Measurements from ENCODE around the gene MMS19. TPM values are rescaled to one million over a fixed set of nuclear protein-coding genes. Genes with fewer than 3 reads are reported as not detected.

The MMS19 gene
- total RNA-seq, 3 donors from 2014 or later, result 45.7 to 48.5 (median 47.0) TPM

GRCh38 chr10:97517778-97518300, 19.6 kb upstream of the MMS19 start:
- no peak for ATAC-seq
- Histone ChIP-seq H3K4me3 (no peak overlapping the region), H3K9me3 (no peaks in the 10 kb centered on the region), H3K36me3 (ENCODE audit: low read depth) (no peaks in the 10 kb centered on the region), H3K4me1 (ENCODE audit: low read depth) (no peaks in the 10 kb centered on the region)
- intact Hi-C loops (cut with DNase I, micrococcal nuclease), result no loop called here
- DNase-seq, result no peak
- TF ChIP-seq, protein P1, sequence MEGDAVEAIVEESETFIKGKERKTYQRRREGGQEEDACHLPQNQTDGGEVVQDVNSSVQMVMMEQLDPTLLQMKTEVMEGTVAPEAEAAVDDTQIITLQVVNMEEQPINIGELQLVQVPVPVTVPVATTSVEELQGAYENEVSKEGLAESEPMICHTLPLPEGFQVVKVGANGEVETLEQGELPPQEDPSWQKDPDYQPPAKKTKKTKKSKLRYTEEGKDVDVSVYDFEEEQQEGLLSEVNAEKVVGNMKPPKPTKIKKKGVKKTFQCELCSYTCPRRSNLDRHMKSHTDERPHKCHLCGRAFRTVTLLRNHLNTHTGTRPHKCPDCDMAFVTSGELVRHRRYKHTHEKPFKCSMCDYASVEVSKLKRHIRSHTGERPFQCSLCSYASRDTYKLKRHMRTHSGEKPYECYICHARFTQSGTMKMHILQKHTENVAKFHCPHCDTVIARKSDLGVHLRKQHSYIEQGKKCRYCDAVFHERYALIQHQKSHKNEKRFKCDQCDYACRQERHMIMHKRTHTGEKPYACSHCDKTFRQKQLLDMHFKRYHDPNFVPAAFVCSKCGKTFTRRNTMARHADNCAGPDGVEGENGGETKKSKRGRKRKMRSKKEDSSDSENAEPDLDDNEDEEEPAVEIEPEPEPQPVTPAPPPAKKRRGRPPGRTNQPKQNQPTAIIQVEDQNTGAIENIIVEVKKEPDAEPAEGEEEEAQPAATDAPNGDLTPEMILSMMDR (IDR thresholded peaks at IDR 0.05), result no peak

DNA sequence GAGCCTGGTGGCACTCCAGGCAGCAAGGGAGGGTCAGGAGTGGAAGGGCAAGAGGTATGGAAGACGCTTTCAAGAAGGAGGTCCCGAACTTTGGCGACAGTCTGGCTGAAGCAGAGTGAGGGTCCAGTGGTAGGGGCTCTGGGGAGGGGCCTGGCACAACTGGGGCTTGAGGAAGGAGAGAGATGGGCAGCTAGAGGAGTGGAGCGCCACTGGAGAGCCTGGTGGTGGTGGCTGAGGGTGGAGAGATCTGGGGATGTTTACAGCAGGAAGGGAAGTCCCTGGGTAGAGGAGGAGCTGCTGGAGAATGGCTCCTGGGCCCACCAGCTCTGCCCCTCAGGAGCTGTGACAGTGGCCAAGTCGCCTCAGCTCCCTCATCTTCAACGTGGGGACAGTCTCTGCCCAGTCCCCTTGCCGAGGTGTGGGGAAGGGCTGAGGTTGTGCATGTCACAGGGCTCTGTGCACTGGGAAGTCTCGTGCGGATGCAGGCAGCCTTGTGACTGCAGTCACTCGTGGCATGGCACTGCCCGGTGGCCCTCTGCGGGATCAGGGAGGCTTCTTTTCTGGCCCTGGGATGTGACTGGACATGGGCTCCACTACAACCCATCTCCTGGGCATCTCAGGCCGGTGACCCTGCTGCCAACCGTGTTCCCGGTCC, 19.0 kb upstream of the MMS19 start:
- DNase-seq, result no peak
- no peaks in the 10 kb centered on the region for H3K9me3 ChIP-seq
- H3K4me1 ChIP-seq (ENCODE audit: low read depth), result no peaks in the 10 kb centered on the region
- H3K36me3 ChIP-seq (ENCODE audit: low read depth), result no peaks in the 10 kb centered on the region
- intact Hi-C loops (cut with DNase I, micrococcal nuclease), result no loop called here
- TF ChIP-seq, protein P1 (IDR thresholded peaks at IDR 0.05), result no peak
- ATAC-seq, result no peak
- no peak overlapping the region for H3K4me3 ChIP-seq

DNA sequence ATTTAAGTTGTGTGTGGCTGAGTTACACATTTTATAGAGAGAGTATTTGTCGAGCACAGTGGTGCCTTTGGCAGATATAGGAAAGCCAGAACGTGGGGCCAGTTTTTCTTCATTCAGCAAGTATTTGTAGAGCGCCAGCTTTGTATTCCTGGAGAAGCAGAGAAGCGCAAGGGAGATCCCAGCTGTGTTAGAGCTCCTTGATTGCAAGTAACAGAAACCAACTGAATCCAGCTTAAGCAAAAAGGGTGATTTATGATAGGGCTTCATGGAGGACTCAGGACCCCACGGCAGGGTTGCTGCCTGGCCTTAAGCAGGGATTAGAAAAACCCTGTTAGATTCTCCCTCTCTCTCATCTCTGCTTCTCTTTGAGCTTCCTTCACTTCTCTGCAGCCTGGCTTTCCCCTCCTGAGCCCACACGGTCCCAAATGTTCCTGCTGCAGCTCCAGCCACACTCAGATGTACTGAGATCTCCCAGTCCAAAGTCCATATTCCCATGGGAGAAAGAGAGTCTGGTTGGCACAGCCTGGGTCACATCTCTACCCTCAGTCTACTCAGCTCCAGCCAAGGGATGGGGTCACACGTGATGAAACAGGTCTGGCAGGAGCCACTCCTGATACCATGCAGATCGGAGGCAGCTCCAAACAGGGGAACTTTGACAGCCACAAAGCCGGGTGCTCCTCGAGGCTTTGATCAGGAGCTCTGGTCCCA, 17.2 kb upstream of the MMS19 start:
- no peak overlapping the region for H3K4me3 ChIP-seq
- intact Hi-C loops (cut with DNase I, micrococcal nuclease), result no loop called here
- DNase-seq, result no peak
- TF ChIP-seq, protein P1 (IDR thresholded peaks at IDR 0.05), result no peak
- H3K4me1 ChIP-seq (ENCODE audit: low read depth), result no peaks in the 10 kb centered on the region
- H3K36me3 ChIP-seq (ENCODE audit: low read depth), result no peaks in the 10 kb centered on the region
- no peaks in the 10 kb centered on the region for H3K9me3 ChIP-seq
- no peak for ATAC-seq

- H3K9me3 ChIP-seq, result no peaks in the 10 kb centered on the region
- no peak overlapping the region for H3K4me3 ChIP-seq
- H3K36me3 ChIP-seq (ENCODE audit: low read depth), result no peaks in the 10 kb centered on the region
- TF ChIP-seq, protein P1 (IDR thresholded peaks at IDR 0.05), result no peak
- DNase-seq (no peak), ATAC-seq (no peak)
- no peaks in the 10 kb centered on the region for H3K4me1 ChIP-seq (ENCODE audit: low read depth)
- intact Hi-C loops (cut with DNase I, micrococcal nuclease), result no loop called here
Measured at GRCh38 chr10:97514344-97514743, 16.1 kb upstream of the MMS19 start.

DNA sequence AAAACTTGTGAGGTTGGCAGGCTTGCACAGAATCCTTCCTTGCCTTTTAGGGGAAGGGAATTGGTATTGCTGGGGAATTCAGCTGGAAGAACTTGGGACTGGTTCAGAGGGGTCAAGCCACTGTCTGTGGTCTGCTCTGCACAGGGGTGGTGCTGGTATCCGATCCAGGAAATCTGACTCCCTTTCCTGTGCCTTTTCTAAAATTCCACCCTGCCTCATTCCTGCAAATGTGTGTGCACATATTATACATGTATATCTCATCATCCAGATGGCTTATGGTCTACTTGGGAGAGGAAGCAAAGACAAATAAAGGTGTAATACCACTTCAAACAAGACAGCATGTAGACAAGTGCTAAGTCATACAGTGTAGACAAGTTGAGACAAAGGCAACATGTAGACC, 14.8 kb upstream of the MMS19 start:
- Histone ChIP-seq H3K4me1 (ENCODE audit: low read depth) (no peaks in the 10 kb centered on the region), H3K4me3 (no peak overlapping the region), H3K9me3 (no peaks in the 10 kb centered on the region), H3K36me3 (ENCODE audit: low read depth) (no peaks in the 10 kb centered on the region)
- intact Hi-C loops (cut with DNase I, micrococcal nuclease), result no loop called here
- no peak for ATAC-seq
- TF ChIP-seq, protein P1 (IDR thresholded peaks at IDR 0.05), result no peak
- no peak for DNase-seq

Data from mucosa of descending colon (tissue), 3 donors.